Karpas-422 (cell line): ENCODE measurements around the gene NEDD4L. TPM values are rescaled to one million over a fixed set of nuclear protein-coding genes. Genes with fewer than 3 reads are reported as not detected.

Experiments used
- DNase-seq: peaks from one replicate; pipeline ENCODE4 v3.0.0-alpha.2; 2015
- H2AFZ ChIP-seq: fragments of 200-600 bp; sonication (generic); 2 replicates; pipeline ENCODE4 v1.6.1; 2014; ENCODE audit warnings: antibody characterized with exemption, low read length, mixed read lengths
- H3K27ac ChIP-seq: fragments of 200-600 bp; sonication (generic); 2 replicates; pipeline ENCODE4 v1.5.1; 2014; ENCODE audit warnings: mild to moderate bottlenecking, low read length, moderate library complexity
- H3K27me3 ChIP-seq: fragments of 200-600 bp; sonication (generic); 2 replicates; pipeline ENCODE4 v1.6.1; 2014; ENCODE audit warnings: low read length, mixed read lengths
- H3K36me3 ChIP-seq: fragments of 200-600 bp; sonication (generic); 2 replicates; pipeline ENCODE4 v1.6.1; 2014; ENCODE audit warnings: low read length, mixed read lengths; ENCODE audit not compliant: insufficient read depth
- H3K4me1 ChIP-seq: fragments of 200-600 bp; sonication (generic); 2 replicates; pipeline ENCODE4 v1.6.1; 2014; ENCODE audit warnings: mild to moderate bottlenecking, low read length, mixed read lengths
- H3K4me2 ChIP-seq: fragments of 200-600 bp; sonication (generic); 2 replicates; pipeline ENCODE4 v1.6.1; 2014; ENCODE audit warnings: low read length, low read depth, mild to moderate bottlenecking; ENCODE audit not compliant: poor library complexity, severe bottlenecking
- H3K4me3 ChIP-seq: fragments of 200-600 bp; sonication (generic); 2 replicates; pipeline ENCODE4 v1.5.1; 2014; ENCODE audit warnings: mild to moderate bottlenecking, antibody characterized with exemption, low read length, mixed read lengths
- H3K79me2 ChIP-seq: fragments of 200-600 bp; sonication (generic); 2 replicates; pipeline ENCODE4 v1.6.1; 2014; ENCODE audit warnings: mild to moderate bottlenecking, low read length, mixed read lengths
- H3K9ac ChIP-seq: fragments of 200-600 bp; sonication (generic); 2 replicates; pipeline ENCODE4 v1.6.0; 2014; ENCODE audit warnings: low read length
- H3K9me2 ChIP-seq: fragments of 200-600 bp; sonication (generic), shearing (Covaris generic); replicated peaks from 2 replicates; pipeline ENCODE4 v1.6.0; 2014; ENCODE audit warnings: mild to moderate bottlenecking, low read length, moderate library complexity; ENCODE audit not compliant: insufficient read depth
- H3K9me3 ChIP-seq: fragments of 300-700, 200-600 bp; sonication (generic); 2 replicates; pipeline ENCODE4 v1.6.1; 2014; ENCODE audit warnings: low read length, mixed read lengths
- H4K20me1 ChIP-seq: fragments of 200-600 bp; sonication (generic); 2 replicates; pipeline ENCODE4 v1.6.1; 2014; ENCODE audit warnings: mild to moderate bottlenecking, antibody characterized with exemption, low read length, low read depth; ENCODE audit not compliant: insufficient read depth
- total RNA-seq: library from RNA; depleted of rRNA; stranded (reverse); fragments of >200 nt; shearing (Covaris generic); gene quantifications from 2 replicates; pipeline ENCODE4 v1.2.3, GENCODE V29; 2014; ENCODE audit warnings: low replicate concordance

NEDD4L gene
- total RNA-seq, 1 experiment from 2014 or later = 17.1 TPM

- H3K36me3 ChIP-seq = no peaks in the 10 kb centered on the region
- no peak overlapping the region for H3K9ac ChIP-seq
- no peaks in the 10 kb centered on the region for H3K79me2 ChIP-seq
- H3K27ac ChIP-seq = no peak overlapping the region
- H3K27me3 ChIP-seq = no peaks in the 10 kb centered on the region
- H3K9me2 ChIP-seq = no peaks in the 10 kb centered on the region
- no peaks in the 10 kb centered on the region for H3K9me3 ChIP-seq
- H3K4me3 ChIP-seq = no peak overlapping the region
- no peak for DNase-seq
- H3K4me2 ChIP-seq = no peak overlapping the region
- peaks cover 4% of the 10 kb centered on the region; the same call in 1 of the 2 replicates for H4K20me1 ChIP-seq
- no peak overlapping the region for H2AFZ ChIP-seq
- peaks cover 15% of the 10 kb centered on the region for H3K4me1 ChIP-seq
Observed at GRCh38 chr18:58194028-58194427, 150.0 kb downstream of the NEDD4L start.

GRCh38 chr18:58195278-58195765 is 151.3 kb downstream of the NEDD4L start:
- Histone ChIP-seq H3K9me3 (no peaks in the 10 kb centered on the region), H4K20me1 (peaks cover 4% of the 10 kb centered on the region; the same call in 1 of the 2 replicates), H3K9me2 (no peaks in the 10 kb centered on the region), H3K4me3 (peak overlapping the region; percentile 64), H2AFZ (no peak overlapping the region), H3K9ac (peak overlapping the region; percentile 39), H3K4me1 (peaks cover 15% of the 10 kb centered on the region), H3K36me3 (no peaks in the 10 kb centered on the region), H3K4me2 (peak overlapping the region; percentile 67), H3K79me2 (no peaks in the 10 kb centered on the region), H3K27me3 (no peaks in the 10 kb centered on the region), H3K27ac (no peak overlapping the region)
- DNase-seq = peak; percentile 67

GRCh38 chr18:58196164-58196563 is 152.1 kb downstream of the NEDD4L start:
- Histone ChIP-seq H3K27ac (no peak overlapping the region), H3K9me3 (no peaks in the 10 kb centered on the region), H3K4me2 (peak overlapping the region; percentile 67), H3K9me2 (no peaks in the 10 kb centered on the region), H4K20me1 (peaks cover 4% of the 10 kb centered on the region; the same call in 1 of the 2 replicates), H3K79me2 (no peaks in the 10 kb centered on the region), H3K9ac (no peak overlapping the region), H2AFZ (no peak overlapping the region), H3K27me3 (no peaks in the 10 kb centered on the region), H3K4me1 (peaks cover 15% of the 10 kb centered on the region), H3K36me3 (no peaks in the 10 kb centered on the region), H3K4me3 (no peak overlapping the region)
- no peak for DNase-seq

GRCh38 chr18:58196881-58197872 is 153.2 kb downstream of the NEDD4L start:
- no peak for DNase-seq
- Histone ChIP-seq H3K9me2 (no peaks in the 10 kb centered on the region), H3K4me3 (no peak overlapping the region), H2AFZ (no peak overlapping the region), H3K9ac (no peak overlapping the region), H3K4me2 (no peak overlapping the region), H3K79me2 (no peaks in the 10 kb centered on the region), H3K27me3 (no peaks in the 10 kb centered on the region), H3K27ac (no peak overlapping the region), H3K9me3 (no peaks in the 10 kb centered on the region), H3K4me1 (peaks cover 15% of the 10 kb centered on the region), H3K36me3 (no peaks in the 10 kb centered on the region), H4K20me1 (peaks cover 4% of the 10 kb centered on the region; the same call in 1 of the 2 replicates)

GRCh38 chr18:58201268-58201667 is 157.2 kb downstream of the NEDD4L start:
- no peak overlapping the region for H3K4me3 ChIP-seq
- no peaks in the 10 kb centered on the region for H3K79me2 ChIP-seq
- no peak overlapping the region for H3K27ac ChIP-seq
- no peaks in the 10 kb centered on the region for H3K27me3 ChIP-seq
- H3K4me2 ChIP-seq = no peak overlapping the region
- no peak overlapping the region for H2AFZ ChIP-seq
- no peaks in the 10 kb centered on the region for H3K9me3 ChIP-seq
- H4K20me1 ChIP-seq = peaks cover 8% of the 10 kb centered on the region; the same call in 1 of the 2 replicates
- no peaks in the 10 kb centered on the region for H3K36me3 ChIP-seq
- H3K9me2 ChIP-seq = no peaks in the 10 kb centered on the region
- no peak overlapping the region for H3K9ac ChIP-seq
- DNase-seq = no peak
- H3K4me1 ChIP-seq = no peaks in the 10 kb centered on the region

GRCh38 chr18:58201733-58202730 is 158.0 kb downstream of the NEDD4L start:
- H3K9me3 ChIP-seq = no peaks in the 10 kb centered on the region

GRCh38 chr18:58204776-58205442 is 160.9 kb downstream of the NEDD4L start:
- no peaks in the 10 kb centered on the region for H3K9me3 ChIP-seq
- no peak overlapping the region for H2AFZ ChIP-seq
- H3K9me2 ChIP-seq = no peaks in the 10 kb centered on the region
- H3K4me2 ChIP-seq = no peak overlapping the region
- no peak for DNase-seq
- 0 out of 2 replicates have a peak, but pooled peaks cover 4% of the 10 kb centered on the region for H4K20me1 ChIP-seq
- H3K36me3 ChIP-seq = no peaks in the 10 kb centered on the region
- H3K27me3 ChIP-seq = no peaks in the 10 kb centered on the region
- no peak overlapping the region for H3K27ac ChIP-seq
- peaks cover 6% of the 10 kb centered on the region for H3K4me1 ChIP-seq
- no peak overlapping the region for H3K4me3 ChIP-seq
- no peaks in the 10 kb centered on the region for H3K79me2 ChIP-seq
- H3K9ac ChIP-seq = no peak overlapping the region

More at GRCh38 chr18:58201733-58202730, 158.0 kb downstream of the NEDD4L start:
- Histone ChIP-seq H2AFZ (no peak overlapping the region), H3K36me3 (no peaks in the 10 kb centered on the region), H4K20me1 (peaks cover 8% of the 10 kb centered on the region; the same call in 1 of the 2 replicates), H3K27me3 (no peaks in the 10 kb centered on the region), H3K4me2 (no peak overlapping the region), H3K4me1 (no peaks in the 10 kb centered on the region), H3K9ac (no peak overlapping the region), H3K27ac (no peak overlapping the region), H3K79me2 (no peaks in the 10 kb centered on the region), H3K9me2 (no peaks in the 10 kb centered on the region), H3K4me3 (no peak overlapping the region)
- no peak for DNase-seq
